ENCODE data around the gene SLC25A28. TPM values are rescaled to one million over a fixed set of nuclear protein-coding genes. Genes with fewer than 3 reads are reported as not detected.
A peak's percentile ranks its signal among the peaks of the same experiment; 100 is the strongest.
"Not testable (repeated sequence)": the region's sequence is repeated elsewhere in the genome, so short reads cannot be mapped to it uniquely, and the experiment has no call there.

The SLC25A28 gene
- total RNA-seq, 4 donors from 2014 or later = 20.7 to 38.3 (median 26.1) TPM

- in situ Hi-C loops (cut with MboI; ENCODE audit: low sequenced_read_pairs in 4 of 4) = no loop called here
Measured at GRCh38 chr10:99629625-99629978, 9.4 kb upstream of the SLC25A28 start.

GRCh38 chr10:99628923-99629624 lies 8.8 kb upstream of the SLC25A28 start:
- H3K27me3 ChIP-seq = no peaks in the 10 kb centered on the region
- intact Hi-C loops (cut with DNase I; ENCODE audit: low total_unique reads) = loop anchor here (10.0 kb wide), 1 partner anchor 1286 kb away; the partner anchor contains the start of gene SLF2
- ATAC-seq (no peak), DNase-seq (no peak)
- H3K36me3 ChIP-seq = no peaks in the 10 kb centered on the region
- H3K9me3 ChIP-seq = no peaks in the 10 kb centered on the region
- H3K4me3 ChIP-seq = no peak overlapping the region
- no peaks in the 10 kb centered on the region for H3K4me1 ChIP-seq
- H3K27ac ChIP-seq = no peak overlapping the region
- in situ Hi-C loops (cut with MboI; ENCODE audit: low sequenced_read_pairs in 4 of 4) = no loop called here
- TF ChIP-seq CTCF (IDR thresholded peaks at IDR 0.05 in 4 of 5, conservative IDR thresholded peaks at IDR 0.05 in 1 of 5) (no peak), POLR2A (IDR thresholded peaks at IDR 0.05) (no peak)

More at GRCh38 chr10:99629625-99629978, 9.4 kb upstream of the SLC25A28 start:
- Histone ChIP-seq H3K27me3 (no peaks in the 10 kb centered on the region), H3K27ac (no peak overlapping the region), H3K9me3 (no peaks in the 10 kb centered on the region), H3K4me1 (no peaks in the 10 kb centered on the region), H3K36me3 (no peaks in the 10 kb centered on the region), H3K4me3 (no peak overlapping the region)
- no peak for TF ChIP-seq CTCF (IDR thresholded peaks at IDR 0.05 in 4 of 5, conservative IDR thresholded peaks at IDR 0.05 in 1 of 5)
- TF ChIP-seq POLR2A (IDR thresholded peaks at IDR 0.05) = no peak
- ATAC-seq (no peak), DNase-seq (no peak)
- intact Hi-C loops (cut with DNase I; ENCODE audit: low total_unique reads) = loop anchor here (10.0 kb wide), 1 partner anchor 1285 kb away; the partner anchor contains the start of gene SLF2

- DNase-seq; in situ Hi-C loops (cut with MboI; ENCODE audit: low sequenced_read_pairs in 4 of 4); ATAC-seq; H3K27me3 ChIP-seq; H3K27ac ChIP-seq; H3K36me3 ChIP-seq; H3K4me1 ChIP-seq; H3K4me3 ChIP-seq; H3K9me3 ChIP-seq: not testable (repeated sequence)
- intact Hi-C loops (cut with DNase I; ENCODE audit: low total_unique reads) = loop anchor here (10.0 kb wide), 1 partner anchor 1290 kb away; the partner anchor contains the start of gene SLF2
Measured at GRCh38 chr10:99625124-99625523, 4.9 kb upstream of the SLC25A28 start.

GRCh38 chr10:99623919-99624318 lies 3.7 kb upstream of the SLC25A28 start:
- peaks cover 7 to 12% of the 10 kb centered on the region in 2 donors for H3K4me1 ChIP-seq
- H3K36me3 ChIP-seq = no peaks in the 10 kb centered on the region
- H3K4me3 ChIP-seq = no peak overlapping the region
- in situ Hi-C loops (cut with MboI; ENCODE audit: low sequenced_read_pairs in 4 of 4) = no loop called here
- no peak overlapping the region for H3K27ac ChIP-seq
- no peaks in the 10 kb centered on the region for H3K27me3 ChIP-seq
- ATAC-seq (no peak), DNase-seq (no peak)
- no peaks in the 10 kb centered on the region for H3K9me3 ChIP-seq
- no peak for TF ChIP-seq CTCF (IDR thresholded peaks at IDR 0.05 in 4 of 5, conservative IDR thresholded peaks at IDR 0.05 in 1 of 5)
- TF ChIP-seq POLR2A (IDR thresholded peaks at IDR 0.05) = no peak
- intact Hi-C loops (cut with DNase I; ENCODE audit: low total_unique reads) = loop anchor here (5.0 to 10.0 kb wide), 2 partner anchors 108 to 1291 kb away; partner anchors contain the start of genes COX15, CUTC and SLF2

GRCh38 chr10:99621454-99622251 lies 1.4 kb upstream of the SLC25A28 start:
- in situ Hi-C loops (cut with MboI; ENCODE audit: low sequenced_read_pairs in 4 of 4) = no loop called here
- no peaks in the 10 kb centered on the region for H3K36me3 ChIP-seq
- peak overlapping the region; percentile 71 to 81 (median 75) for H3K4me3 ChIP-seq
- peak; percentile 13 to 23 for ATAC-seq
- TF ChIP-seq POLR2A (IDR thresholded peaks at IDR 0.05) (peak in 1 of 2 donors; percentile 74), CTCF (IDR thresholded peaks at IDR 0.05 in 4 of 5, conservative IDR thresholded peaks at IDR 0.05 in 1 of 5) (no peak)
- H3K27ac ChIP-seq = peak overlapping the region; percentile 91 to 97 (median 96)
- H3K4me1 ChIP-seq = peaks cover 30 to 35% of the 10 kb centered on the region in 2 donors
- intact Hi-C loops (cut with DNase I; ENCODE audit: low total_unique reads) = loop anchor here (1.0 to 10.0 kb wide), 4 partner anchors 38 to 1293 kb away; partner anchors contain the start of genes COX15, CUTC, ENTPD7 and GOT1
- no peaks in the 10 kb centered on the region for H3K27me3 ChIP-seq
- no peaks in the 10 kb centered on the region for H3K9me3 ChIP-seq
- DNase-seq = no peak

Data from gastrocnemius medialis (tissue), 4 donors.